ENCODE results near the gene ZC3H7A. TPM values are rescaled to one million over a fixed set of nuclear protein-coding genes. Genes with fewer than 3 reads are reported as not detected.
"Not testable (repeated sequence)": the region's sequence is repeated elsewhere in the genome, so short reads cannot be mapped to it uniquely, and the experiment has no call there.

Gene ZC3H7A
- total RNA-seq, 1 donor from 2014 or later = 67.5 TPM

GRCh38 chr16:11793840-11794239 lies 3.2 kb downstream of the ZC3H7A start:
- Histone ChIP-seq H3K4me1 (peaks cover 64% of the 10 kb centered on the region), H3K27ac (no peak overlapping the region)

GRCh38 chr16:11792410-11793241 lies 4.4 kb downstream of the ZC3H7A start:
- H3K4me3 ChIP-seq = no peak overlapping the region
- no peak for TF ChIP-seq POLR2AphosphoS5 (IDR thresholded peaks at IDR 0.05; ENCODE audit: insufficient read depth in 1 of 2, low read depth in 1 of 2)
- peaks cover 52% of the 10 kb centered on the region for H3K4me1 ChIP-seq
- no peaks in the 10 kb centered on the region for H3K9me3 ChIP-seq
- no peaks in the 10 kb centered on the region for H3K36me3 ChIP-seq
- H3K27ac ChIP-seq = peak overlapping the region; percentile 23
- no peaks in the 10 kb centered on the region for H3K27me3 ChIP-seq
- intact Hi-C loops (cut with DNase I) = no loop called here
- no peak for DNase-seq (ENCODE audit: extremely low spot score in 2 of 2)

More at GRCh38 chr16:11793840-11794239, 3.2 kb downstream of the ZC3H7A start:
- Histone ChIP-seq H3K9me3 (no peaks in the 10 kb centered on the region), H3K27me3 (no peaks in the 10 kb centered on the region), H3K4me3 (no peak overlapping the region), H3K36me3 (no peaks in the 10 kb centered on the region)
- no peak for DNase-seq (ENCODE audit: extremely low spot score in 2 of 2)
- intact Hi-C loops (cut with DNase I) = no loop called here
- TF ChIP-seq POLR2A (IDR thresholded peaks at IDR 0.05) = no peak
- TF ChIP-seq POLR2AphosphoS5 (IDR thresholded peaks at IDR 0.05; ENCODE audit: insufficient read depth in 1 of 2, low read depth in 1 of 2) = no peak
- TF ChIP-seq CTCF (IDR thresholded peaks at IDR 0.05) = no peak

- H3K9me3 ChIP-seq = no peaks in the 10 kb centered on the region
- H3K4me1 ChIP-seq = peaks cover 51% of the 10 kb centered on the region
- intact Hi-C loops (cut with DNase I) = no loop called here
- no peak overlapping the region for H3K4me3 ChIP-seq
- DNase-seq (ENCODE audit: extremely low spot score in 2 of 2) = no peak
- TF ChIP-seq CTCF (IDR thresholded peaks at IDR 0.05) = no peak
- no peak for TF ChIP-seq POLR2A (IDR thresholded peaks at IDR 0.05)
- TF ChIP-seq POLR2AphosphoS5 (IDR thresholded peaks at IDR 0.05; ENCODE audit: insufficient read depth in 1 of 2, low read depth in 1 of 2) = no peak
- no peak overlapping the region for H3K27ac ChIP-seq
- no peaks in the 10 kb centered on the region for H3K27me3 ChIP-seq
- H3K36me3 ChIP-seq = no peaks in the 10 kb centered on the region
These were observed 5.8 kb downstream of the ZC3H7A start for GRCh38 chr16:11791144-11791828.

GRCh38 chr16:11788914-11789313 lies 8.1 kb downstream of the ZC3H7A start:
- H3K4me3 ChIP-seq = no peak overlapping the region
- no peaks in the 10 kb centered on the region for H3K27me3 ChIP-seq
- no peak overlapping the region for H3K27ac ChIP-seq
- intact Hi-C loops (cut with DNase I) = no loop called here
- H3K9me3 ChIP-seq = no peaks in the 10 kb centered on the region
- TF ChIP-seq POLR2A (IDR thresholded peaks at IDR 0.05) (no peak), POLR2AphosphoS5 (IDR thresholded peaks at IDR 0.05; ENCODE audit: insufficient read depth in 1 of 2, low read depth in 1 of 2) (no peak), CTCF (IDR thresholded peaks at IDR 0.05) (no peak)
- H3K4me1 ChIP-seq = peaks cover 41% of the 10 kb centered on the region
- no peak for DNase-seq (ENCODE audit: extremely low spot score in 2 of 2)
- H3K36me3 ChIP-seq = no peaks in the 10 kb centered on the region

GRCh38 chr16:11784980-11785599 lies 12.0 kb downstream of the ZC3H7A start:
- intact Hi-C loops (cut with DNase I); H3K9me3 ChIP-seq; H3K36me3 ChIP-seq; H3K27me3 ChIP-seq; DNase-seq (ENCODE audit: extremely low spot score in 2 of 2); H3K4me3 ChIP-seq: not testable (repeated sequence)
- peak overlapping the region; percentile 81 for H3K27ac ChIP-seq
- H3K4me1 ChIP-seq = peaks cover 47% of the 10 kb centered on the region

GRCh38 chr16:11784381-11784780 lies 12.7 kb downstream of the ZC3H7A start:
- Histone ChIP-seq H3K4me1 (peaks cover 47% of the 10 kb centered on the region), H3K27ac (peak overlapping the region; percentile 81)
- intact Hi-C loops (cut with DNase I); DNase-seq (ENCODE audit: extremely low spot score in 2 of 2); H3K36me3 ChIP-seq; H3K4me3 ChIP-seq; H3K9me3 ChIP-seq; H3K27me3 ChIP-seq: not testable (repeated sequence)

Data from vagina (tissue), 2 donors.